Heart right ventricle (tissue), 16 donors: ENCODE data around the gene CCL3. TPM values are rescaled to one million over a fixed set of nuclear protein-coding genes. Genes with fewer than 3 reads are reported as not detected.
A peak's percentile ranks its signal among the peaks of the same experiment; 100 is the strongest.

Experiments
- ATAC-seq, 8 donors: fragments of 200-7000 bp; cut with Tn5 transposase; one replicate each; pipeline ENCODE4 v1.9.1; 2020; ENCODE audit warnings: mild to moderate bottlenecking in 8 of 8, moderate library complexity in 8 of 8, moderate number of reproducible peaks in 1 of 8
- DNase-seq, 2 donors: peaks; one replicate each; pipeline ENCODE4 v3.0.0-alpha.2; 2020
- H3K27ac ChIP-seq, 10 donors: fragments of 200-600 bp; sonication (generic) in 2 of 10; one replicate each; pipeline versions ENCODE4 v1.5.0 to v1.8.0; 2020 to 2022; ENCODE audit warnings: mild to moderate bottlenecking in 3 of 10
- H3K27me3 ChIP-seq, 7 donors: fragments of 200-600 bp; one replicate each; pipeline ENCODE4 v1.8.0; 2021 to 2022; ENCODE audit warnings: mild to moderate bottlenecking in 2 of 7
- H3K36me3 ChIP-seq, 9 donors: fragments of 200-600 bp; sonication (generic) in 1 of 9; one replicate each; pipeline versions ENCODE4 v1.5.0 to v1.8.0; 2020 to 2022; ENCODE audit warnings: mild to moderate bottlenecking in 2 of 9
- H3K4me1 ChIP-seq, 9 donors: fragments of 200-600 bp; sonication (generic) in 1 of 9; one replicate each; pipeline versions ENCODE4 v1.5.0 to v1.8.0; 2020 to 2022; ENCODE audit warnings: mild to moderate bottlenecking in 4 of 9
- H3K4me3 ChIP-seq, 10 donors: fragments of 200-600 bp; sonication (generic) in 2 of 10; one replicate each; pipeline versions ENCODE4 v1.5.0 to v1.8.0; 2020 to 2022; ENCODE audit warnings: mild to moderate bottlenecking in 7 of 10, moderate library complexity in 2 of 10
- H3K9me3 ChIP-seq, 11 donors: fragments of 200-600 bp in 10 of 11; sonication (generic) in 2 of 11; one replicate each; pipeline versions ENCODE4 v1.5.0 to v1.8.0; 2013 to 2022; ENCODE audit warnings: mild to moderate bottlenecking in 2 of 11, control low read depth in 1 of 11, moderate library complexity in 1 of 11
- CTCF ChIP-seq, 9 donors: fragments of 200-600 bp; sonication (generic) in 2 of 9; IDR thresholded peaks; one replicate each; pipeline versions ENCODE4 v1.5.0 to v1.8.0; 2021 to 2022; ENCODE audit warnings: antibody characterized with exemption in 9 of 9, mild to moderate bottlenecking in 5 of 9, moderate library complexity in 1 of 9
- WGBS, 2 donors: extraction: QIAGEN DNeasy Blood & Tissue Kit; methylation state at CpG; one replicate each; pipeline ENCODE4 v1.1.7; 2013; ENCODE audit warnings: inconsistent platforms in 1 of 2; 5-methylcytosine and 5-hydroxymethylcytosine counted together
- intact Hi-C, 10 donors: fragments of 100-400 bp; cut with DNase I; formaldehyde crosslinking; loops; one replicate each; pipeline versions ENCODE4 v1.11.1 to v1.14.2; 2022
- polyA plus RNA-seq, 2 donors: library from polyadenylated mRNA; stranded (reverse); fragments of 200-250 nt; gene quantifications; one replicate each; pipeline ENCODE4 v1.2.3, GENCODE V29; 2013
- total RNA-seq, 10 donors: library from RNA; stranded (reverse); fragmentation: NEBNext Ultra II Directional in 3 of 10; extraction: Animal tissue kit (Norgen Biotek cat#: 25700) in 3 of 10; gene quantifications; one replicate each; pipeline versions ENCODE4 v1.2.1 to v1.2.4, GENCODE V29; 2021 to 2023
- donor health status: Arrhythmogenic right ventricular cardiomyopathy.
- donor health status: ischemic (EF 13 %, LVEDD 7.1; RV severe dilation, severe dysfunction).
- donor health status: healthy with polysubstance abuse.
- donor health status: DM: no; HTN: yes; CAD: no.
- donor health status: DM: no; HTN: no; CAD: no.
- donor health status: ischemic (EF 25% LVEDD 6.9; RV normal size, moderate dysfunction).
- donor health status: ischemic (EF 25% LVEDD 5.7; RV mildly dilated, moderate dysfunction).
- donor health status: healthy.
- donor health status: DM: yes; HTN: yes; CAD: no.
- donor health status: Ischemic cardiomyopathy.
- donor health status: ischemic (EF 35%, LVEDD 5.7; RV mildly dilated, moderate dysfunction).
- donor health status: nonischemic (EF 11% LVEDD 7.7; RV severe dilation, severe dysfunction).
- donor health status: DM: yes; HTN: yes; CAD: no.
- donor health status: PGD.
- donor health status: ischemic (EF 29% LVEDD 5.4; RV normal size, mild dysfunction).
- donor health status: nonischemic (EF 23%, LVEDD 6.1; RV moderate dilation, normal function).

Gene CCL3
- total and polyA plus RNA-seq, 12 donors = 0.24 to 12.3 (median 0.68) TPM; not detected in 4

DNA sequence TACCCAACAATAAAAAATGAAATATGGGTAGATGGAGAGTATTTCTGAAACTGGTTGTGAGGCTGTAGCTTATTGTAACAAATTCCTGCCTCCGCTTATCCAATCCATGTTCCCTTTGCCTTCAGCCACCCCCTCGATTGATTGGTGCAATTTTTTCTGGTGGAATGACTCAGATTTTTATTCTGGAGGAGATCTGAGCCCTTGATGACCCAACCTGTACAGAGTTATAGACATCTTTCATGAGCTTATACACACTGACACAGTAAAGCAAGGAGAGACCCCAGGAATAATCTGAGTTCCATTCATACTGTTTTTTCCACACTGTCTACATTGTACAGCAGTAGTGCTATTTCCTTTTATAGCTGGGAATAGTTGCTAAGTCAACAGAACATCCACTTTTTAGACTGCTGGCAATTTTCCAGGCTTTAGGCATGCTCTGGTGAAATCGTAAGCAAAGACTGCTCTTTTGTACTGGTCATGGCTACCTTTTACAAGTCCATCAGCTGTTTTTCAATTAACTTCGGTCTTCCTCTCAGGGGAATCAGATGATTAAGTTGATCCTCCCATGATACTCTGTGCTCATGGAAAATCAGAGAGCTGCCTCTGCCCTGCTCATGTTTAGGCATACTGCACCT is 43.8 kb upstream of the CCL3 start:
- ATAC-seq = peak in 3 of 8 donors; percentile 11 to 35 (median 11)
- peak in 1 of 2 donors; percentile 16 for DNase-seq
- no peak for TF ChIP-seq CTCF (IDR thresholded peaks at IDR 0.05)
- Histone ChIP-seq H3K9me3 (no peaks in the 10 kb centered on the region), H3K27ac (no peak overlapping the region), H3K4me3 (no peak overlapping the region), H3K27me3 (peaks cover 0 to 45% (median 0%) of the 10 kb centered on the region in 7 donors), H3K36me3 (no peaks in the 10 kb centered on the region), H3K4me1 (peaks cover 0 to 36% (median 0%) of the 10 kb centered on the region in 9 donors)
- 53 to 60% methylated on average over 4 of the region's 4 CpGs for WGBS, 2 donors
- intact Hi-C loops = no loop called here

- intact Hi-C loops = no loop called here
- H3K27ac ChIP-seq = no peak overlapping the region
- H3K4me1 ChIP-seq = peaks cover 0 to 36% (median 0%) of the 10 kb centered on the region in 9 donors
- no peaks in the 10 kb centered on the region for H3K9me3 ChIP-seq
- 50 to 60% methylated on average over 2 of the region's 2 CpGs for WGBS, 2 donors
- peaks cover 0 to 35% (median 0%) of the 10 kb centered on the region in 7 donors for H3K27me3 ChIP-seq
- no peak for ATAC-seq
- no peak for DNase-seq
- H3K4me3 ChIP-seq = no peak overlapping the region
- H3K36me3 ChIP-seq = no peaks in the 10 kb centered on the region
- no peak for TF ChIP-seq CTCF (IDR thresholded peaks at IDR 0.05)
Observed at GRCh38 chr17:36132421-36132831, 42.5 kb upstream of the CCL3 start.

DNA sequence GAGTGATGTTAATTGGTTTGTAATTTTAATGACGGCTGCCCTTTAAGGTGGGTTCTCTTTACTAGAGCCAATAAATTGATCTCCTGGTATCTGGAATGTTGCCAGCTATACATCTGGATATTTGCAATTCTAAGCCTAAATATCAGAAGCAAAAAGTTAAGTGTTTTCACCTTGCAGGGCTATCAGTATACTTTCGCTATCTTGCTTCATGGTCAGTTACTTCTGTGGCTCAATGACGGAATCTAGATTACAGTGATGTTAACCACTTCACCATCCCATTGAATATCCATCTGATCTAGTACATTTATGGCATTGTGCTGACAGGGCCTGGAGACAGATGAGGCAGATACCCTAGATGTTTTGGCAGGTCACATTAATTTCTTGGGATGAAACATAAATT is 42.0 kb upstream of the CCL3 start:
- 79 to 81% methylated on average over 3 of the region's 3 CpGs for WGBS, 2 donors
- Histone ChIP-seq H3K9me3 (peaks cover 0 to 1% (median 0%) of the 10 kb centered on the region in 11 donors), H3K4me1 (peaks cover 0 to 36% (median 0%) of the 10 kb centered on the region in 9 donors), H3K27me3 (peaks cover 0 to 34% (median 0%) of the 10 kb centered on the region in 7 donors), H3K4me3 (no peak overlapping the region), H3K27ac (no peak overlapping the region), H3K36me3 (no peaks in the 10 kb centered on the region)
- ATAC-seq (no peak), DNase-seq (no peak)
- TF ChIP-seq CTCF (IDR thresholded peaks at IDR 0.05) = no peak
- intact Hi-C loops = no loop called here

GRCh38 chr17:36131421-36131820 is 41.5 kb upstream of the CCL3 start:
- intact Hi-C loops = no loop called here
- Histone ChIP-seq H3K4me3 (no peak overlapping the region), H3K4me1 (peaks cover 0 to 36% (median 0%) of the 10 kb centered on the region in 9 donors), H3K27ac (no peak overlapping the region), H3K27me3 (peaks cover 0 to 34% (median 0%) of the 10 kb centered on the region in 7 donors), H3K9me3 (peaks cover 0 to 6% (median 0%) of the 10 kb centered on the region in 11 donors), H3K36me3 (no peaks in the 10 kb centered on the region)
- TF ChIP-seq CTCF (IDR thresholded peaks at IDR 0.05) = no peak
- no peak for ATAC-seq
- 57 to 61% methylated on average over 2 of the region's 2 CpGs for WGBS, 2 donors
- DNase-seq = no peak
